Amygdala (tissue), 56 donors: Measurements from ENCODE around the gene CCDC160.

Source experiments
- DNase-seq, 56 donors: peaks; one replicate each; lab custom pipeline; 2025; lab: John Stamatoyannopoulos, UW

CCDC160 gene

GRCh38 chrX:134294548-134294947 lies 57.6 kb downstream of the CCDC160 start:
- no peak for DNase-seq
